ENCODE data around the gene ABHD12.
A peak's percentile ranks its signal among the peaks of the same experiment; 100 is the strongest.

The ABHD12 gene

GRCh38 chr20:25286917-25287316, 103.7 kb downstream of the ABHD12 start:
- H3K9ac ChIP-seq (ENCODE audit: low read depth, low read length) = no peak overlapping the region
- H3K36me3 ChIP-seq (ENCODE audit: insufficient read depth, low read length) = peaks cover 96% of the 10 kb centered on the region
- peaks cover 9% of the 10 kb centered on the region for H4K20me1 ChIP-seq (ENCODE audit: insufficient read depth, low read length)
- ATAC-seq (ENCODE audit: insufficient read depth, low read depth) (no peak), DNase-seq (no peak)
- no peak overlapping the region for H3K4me2 ChIP-seq (ENCODE audit: insufficient read depth, low read length)
- H3K27ac ChIP-seq (ENCODE audit: low read length) = no peak overlapping the region
- H3K4me1 ChIP-seq (ENCODE audit: insufficient read depth, low read length) = no peaks in the 10 kb centered on the region
- H2AFZ ChIP-seq (ENCODE audit: low read depth, low read length) = no peak overlapping the region
- no peak overlapping the region for H3K4me3 ChIP-seq (ENCODE audit: low read depth in 1 of 2, low read length in 2 of 2)
- no peaks in the 10 kb centered on the region for H3K79me2 ChIP-seq (ENCODE audit: insufficient read depth, low read length)
- H3K9me3 ChIP-seq (ENCODE audit: insufficient read depth, low read length, severe bottlenecking) = no peaks in the 10 kb centered on the region
- no peaks in the 10 kb centered on the region for H3K27me3 ChIP-seq (ENCODE audit: insufficient read depth, low read length, poor library complexity)
- TF ChIP-seq, protein P1, sequence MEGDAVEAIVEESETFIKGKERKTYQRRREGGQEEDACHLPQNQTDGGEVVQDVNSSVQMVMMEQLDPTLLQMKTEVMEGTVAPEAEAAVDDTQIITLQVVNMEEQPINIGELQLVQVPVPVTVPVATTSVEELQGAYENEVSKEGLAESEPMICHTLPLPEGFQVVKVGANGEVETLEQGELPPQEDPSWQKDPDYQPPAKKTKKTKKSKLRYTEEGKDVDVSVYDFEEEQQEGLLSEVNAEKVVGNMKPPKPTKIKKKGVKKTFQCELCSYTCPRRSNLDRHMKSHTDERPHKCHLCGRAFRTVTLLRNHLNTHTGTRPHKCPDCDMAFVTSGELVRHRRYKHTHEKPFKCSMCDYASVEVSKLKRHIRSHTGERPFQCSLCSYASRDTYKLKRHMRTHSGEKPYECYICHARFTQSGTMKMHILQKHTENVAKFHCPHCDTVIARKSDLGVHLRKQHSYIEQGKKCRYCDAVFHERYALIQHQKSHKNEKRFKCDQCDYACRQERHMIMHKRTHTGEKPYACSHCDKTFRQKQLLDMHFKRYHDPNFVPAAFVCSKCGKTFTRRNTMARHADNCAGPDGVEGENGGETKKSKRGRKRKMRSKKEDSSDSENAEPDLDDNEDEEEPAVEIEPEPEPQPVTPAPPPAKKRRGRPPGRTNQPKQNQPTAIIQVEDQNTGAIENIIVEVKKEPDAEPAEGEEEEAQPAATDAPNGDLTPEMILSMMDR (IDR thresholded peaks at IDR 0.05; ENCODE audit: borderline replicate concordance, extremely low read depth, low read length, poor library complexity, severe bottlenecking) = no peak
- no peak for TF ChIP-seq EZH2 (IDR thresholded peaks at IDR 0.05; ENCODE audit: borderline replicate concordance, low read depth, low read length, severe bottlenecking)

GRCh38 chr20:25285856-25286798, 104.5 kb downstream of the ABHD12 start:
- no peak overlapping the region for H2AFZ ChIP-seq (ENCODE audit: low read depth, low read length)
- ATAC-seq (ENCODE audit: insufficient read depth, low read depth) = no peak

GRCh38 chr20:25285091-25285647, 105.5 kb downstream of the ABHD12 start:
- ATAC-seq (ENCODE audit: insufficient read depth, low read depth) (no peak), DNase-seq (no peak)
- no peaks in the 10 kb centered on the region for H3K4me1 ChIP-seq (ENCODE audit: insufficient read depth, low read length)
- no peak for TF ChIP-seq EZH2 (IDR thresholded peaks at IDR 0.05; ENCODE audit: borderline replicate concordance, low read depth, low read length, severe bottlenecking)
- TF ChIP-seq, protein P1 (IDR thresholded peaks at IDR 0.05; ENCODE audit: borderline replicate concordance, extremely low read depth, low read length, poor library complexity, severe bottlenecking) = peak; percentile 27
- peaks cover 9% of the 10 kb centered on the region for H4K20me1 ChIP-seq (ENCODE audit: insufficient read depth, low read length)
- H3K36me3 ChIP-seq (ENCODE audit: insufficient read depth, low read length) = peaks cover 96% of the 10 kb centered on the region
- no peak overlapping the region for H3K27ac ChIP-seq (ENCODE audit: low read length)
- H3K9me3 ChIP-seq (ENCODE audit: insufficient read depth, low read length, severe bottlenecking) = no peaks in the 10 kb centered on the region
- no peak overlapping the region for H3K4me3 ChIP-seq (ENCODE audit: low read depth in 1 of 2, low read length in 2 of 2)
- H3K9ac ChIP-seq (ENCODE audit: low read depth, low read length) = no peak overlapping the region
- H2AFZ ChIP-seq (ENCODE audit: low read depth, low read length) = no peak overlapping the region
- no peak overlapping the region for H3K4me2 ChIP-seq (ENCODE audit: insufficient read depth, low read length)
- H3K79me2 ChIP-seq (ENCODE audit: insufficient read depth, low read length) = no peaks in the 10 kb centered on the region
- H3K27me3 ChIP-seq (ENCODE audit: insufficient read depth, low read length, poor library complexity) = no peaks in the 10 kb centered on the region

More at GRCh38 chr20:25285856-25286798, 104.5 kb downstream of the ABHD12 start:
- Histone ChIP-seq H3K79me2 (ENCODE audit: insufficient read depth, low read length) (no peaks in the 10 kb centered on the region), H3K9ac (ENCODE audit: low read depth, low read length) (no peak overlapping the region), H3K27ac (ENCODE audit: low read length) (peak overlapping the region; percentile 21; the same call in 1 of the 2 replicates), H3K4me3 (ENCODE audit: low read depth in 1 of 2, low read length in 2 of 2) (no peak overlapping the region), H3K27me3 (ENCODE audit: insufficient read depth, low read length, poor library complexity) (no peaks in the 10 kb centered on the region), H3K4me1 (ENCODE audit: insufficient read depth, low read length) (no peaks in the 10 kb centered on the region), H3K4me2 (ENCODE audit: insufficient read depth, low read length) (no peak overlapping the region), H3K9me3 (ENCODE audit: insufficient read depth, low read length, severe bottlenecking) (no peaks in the 10 kb centered on the region), H3K36me3 (ENCODE audit: insufficient read depth, low read length) (peaks cover 96% of the 10 kb centered on the region), H4K20me1 (ENCODE audit: insufficient read depth, low read length) (peaks cover 9% of the 10 kb centered on the region)
- no peak for DNase-seq
- no peak for TF ChIP-seq EZH2 (IDR thresholded peaks at IDR 0.05; ENCODE audit: borderline replicate concordance, low read depth, low read length, severe bottlenecking)
- TF ChIP-seq, protein P1 (IDR thresholded peaks at IDR 0.05; ENCODE audit: borderline replicate concordance, extremely low read depth, low read length, poor library complexity, severe bottlenecking) = no peak

All from DND-41 (cell line).